ENCODE data around the gene MYH7.
A peak's percentile ranks its signal among the peaks of the same experiment; 100 is the strongest.

The MYH7 gene

GRCh38 chr14:23446291-23446851, 10.9 kb upstream of the MYH7 start:
- Histone ChIP-seq H3K4me3 (ENCODE audit: low read length) (no peak overlapping the region), H3K9ac (ENCODE audit: low read length) (no peak overlapping the region), H3K4me1 (ENCODE audit: control insufficient read depth, insufficient read depth, low read length) (no peaks in the 10 kb centered on the region), H3K27me3 (replicated peaks; ENCODE audit: control insufficient read depth, insufficient read depth, low read length) (peaks cover 40% of the 10 kb centered on the region), H3K9me3 (ENCODE audit: control insufficient read depth, low read length) (no peaks in the 10 kb centered on the region), H3K36me3 (ENCODE audit: control insufficient read depth, insufficient read depth, low read length, severe bottlenecking) (no peaks in the 10 kb centered on the region)
- DNase-seq (ENCODE audit: low read depth): peak; percentile 45

- Histone ChIP-seq H3K9ac (ENCODE audit: low read length) (no peak overlapping the region), H3K4me1 (ENCODE audit: control insufficient read depth, insufficient read depth, low read length) (no peaks in the 10 kb centered on the region)
- no peak for DNase-seq (ENCODE audit: low read depth)
These were observed 10.3 kb upstream of the MYH7 start for GRCh38 chr14:23445773-23446172.

GRCh38 chr14:23444314-23444713, 8.9 kb upstream of the MYH7 start:
- Histone ChIP-seq H3K9ac (ENCODE audit: low read length) (no peak overlapping the region), H3K4me1 (ENCODE audit: control insufficient read depth, insufficient read depth, low read length) (no peaks in the 10 kb centered on the region), H3K4me3 (ENCODE audit: low read length) (no peak overlapping the region), H3K9me3 (ENCODE audit: control insufficient read depth, low read length) (no peaks in the 10 kb centered on the region), H3K36me3 (ENCODE audit: control insufficient read depth, insufficient read depth, low read length, severe bottlenecking) (no peaks in the 10 kb centered on the region), H3K27me3 (replicated peaks; ENCODE audit: control insufficient read depth, insufficient read depth, low read length) (peaks cover 35% of the 10 kb centered on the region)
- no peak for DNase-seq (ENCODE audit: low read depth)

More at GRCh38 chr14:23445773-23446172, 10.3 kb upstream of the MYH7 start:
- H3K9me3 ChIP-seq (ENCODE audit: control insufficient read depth, low read length): no peaks in the 10 kb centered on the region
- peaks cover 36% of the 10 kb centered on the region for H3K27me3 ChIP-seq (replicated peaks; ENCODE audit: control insufficient read depth, insufficient read depth, low read length)
- no peak overlapping the region for H3K4me3 ChIP-seq (ENCODE audit: low read length)
- no peaks in the 10 kb centered on the region for H3K36me3 ChIP-seq (ENCODE audit: control insufficient read depth, insufficient read depth, low read length, severe bottlenecking)

GRCh38 chr14:23443881-23444280, 8.4 kb upstream of the MYH7 start:
- H3K4me3 ChIP-seq (ENCODE audit: low read length): no peak overlapping the region

GRCh38 chr14:23443411-23443812, 8.0 kb upstream of the MYH7 start:
- Histone ChIP-seq H3K4me3 (ENCODE audit: low read length) (no peak overlapping the region), H3K27me3 (replicated peaks; ENCODE audit: control insufficient read depth, insufficient read depth, low read length) (peaks cover 27% of the 10 kb centered on the region), H3K9ac (ENCODE audit: low read length) (no peak overlapping the region), H3K4me1 (ENCODE audit: control insufficient read depth, insufficient read depth, low read length) (no peaks in the 10 kb centered on the region), H3K9me3 (ENCODE audit: control insufficient read depth, low read length) (no peaks in the 10 kb centered on the region), H3K36me3 (ENCODE audit: control insufficient read depth, insufficient read depth, low read length, severe bottlenecking) (no peaks in the 10 kb centered on the region)
- no peak for DNase-seq (ENCODE audit: low read depth)

More at GRCh38 chr14:23443881-23444280, 8.4 kb upstream of the MYH7 start:
- no peaks in the 10 kb centered on the region for H3K4me1 ChIP-seq (ENCODE audit: control insufficient read depth, insufficient read depth, low read length)
- H3K36me3 ChIP-seq (ENCODE audit: control insufficient read depth, insufficient read depth, low read length, severe bottlenecking): no peaks in the 10 kb centered on the region
- DNase-seq (ENCODE audit: low read depth): no peak
- H3K27me3 ChIP-seq (replicated peaks; ENCODE audit: control insufficient read depth, insufficient read depth, low read length): peaks cover 32% of the 10 kb centered on the region
- H3K9me3 ChIP-seq (ENCODE audit: control insufficient read depth, low read length): no peaks in the 10 kb centered on the region
- H3K9ac ChIP-seq (ENCODE audit: low read length): no peak overlapping the region

- Histone ChIP-seq H3K9ac (ENCODE audit: low read length) (no peak overlapping the region), H3K4me3 (ENCODE audit: low read length) (no peak overlapping the region), H3K36me3 (ENCODE audit: control insufficient read depth, insufficient read depth, low read length, severe bottlenecking) (no peaks in the 10 kb centered on the region), H3K4me1 (ENCODE audit: control insufficient read depth, insufficient read depth, low read length) (no peaks in the 10 kb centered on the region), H3K9me3 (ENCODE audit: control insufficient read depth, low read length) (no peaks in the 10 kb centered on the region), H3K27me3 (replicated peaks; ENCODE audit: control insufficient read depth, insufficient read depth, low read length) (peaks cover 27% of the 10 kb centered on the region)
- DNase-seq (ENCODE audit: low read depth): no peak
These were observed 7.4 kb upstream of the MYH7 start for GRCh38 chr14:23442721-23443356.

GRCh38 chr14:23441076-23441475, 5.6 kb upstream of the MYH7 start:
- Histone ChIP-seq H3K36me3 (ENCODE audit: control insufficient read depth, insufficient read depth, low read length, severe bottlenecking) (no peaks in the 10 kb centered on the region), H3K4me1 (ENCODE audit: control insufficient read depth, insufficient read depth, low read length) (no peaks in the 10 kb centered on the region), H3K9ac (ENCODE audit: low read length) (no peak overlapping the region), H3K27me3 (replicated peaks; ENCODE audit: control insufficient read depth, insufficient read depth, low read length) (peaks cover 27% of the 10 kb centered on the region), H3K4me3 (ENCODE audit: low read length) (no peak overlapping the region), H3K9me3 (ENCODE audit: control insufficient read depth, low read length) (no peaks in the 10 kb centered on the region)
- DNase-seq (ENCODE audit: low read depth): no peak

GRCh38 chr14:23439107-23439835, 3.8 kb upstream of the MYH7 start:
- DNase-seq (ENCODE audit: low read depth): no peak
- Histone ChIP-seq H3K27me3 (replicated peaks; ENCODE audit: control insufficient read depth, insufficient read depth, low read length) (peaks cover 39% of the 10 kb centered on the region), H3K4me3 (ENCODE audit: low read length) (no peak overlapping the region), H3K9me3 (ENCODE audit: control insufficient read depth, low read length) (no peaks in the 10 kb centered on the region), H3K9ac (ENCODE audit: low read length) (no peak overlapping the region), H3K36me3 (ENCODE audit: control insufficient read depth, insufficient read depth, low read length, severe bottlenecking) (no peaks in the 10 kb centered on the region), H3K4me1 (ENCODE audit: control insufficient read depth, insufficient read depth, low read length) (no peaks in the 10 kb centered on the region)

- Histone ChIP-seq H3K9ac (ENCODE audit: low read length) (no peak overlapping the region), H3K9me3 (ENCODE audit: control insufficient read depth, low read length) (no peaks in the 10 kb centered on the region), H3K4me3 (ENCODE audit: low read length) (no peak overlapping the region), H3K4me1 (ENCODE audit: control insufficient read depth, insufficient read depth, low read length) (no peaks in the 10 kb centered on the region), H3K27me3 (replicated peaks; ENCODE audit: control insufficient read depth, insufficient read depth, low read length) (peaks cover 41% of the 10 kb centered on the region), H3K36me3 (ENCODE audit: control insufficient read depth, insufficient read depth, low read length, severe bottlenecking) (no peaks in the 10 kb centered on the region)
- DNase-seq (ENCODE audit: low read depth): no peak
These were observed 2.9 kb upstream of the MYH7 start for GRCh38 chr14:23438101-23438971.

- H3K36me3 ChIP-seq (ENCODE audit: control insufficient read depth, insufficient read depth, low read length, severe bottlenecking): no peaks in the 10 kb centered on the region
- H3K4me1 ChIP-seq (ENCODE audit: control insufficient read depth, insufficient read depth, low read length): no peaks in the 10 kb centered on the region
- no peak for DNase-seq (ENCODE audit: low read depth)
- no peaks in the 10 kb centered on the region for H3K9me3 ChIP-seq (ENCODE audit: control insufficient read depth, low read length)
- no peak overlapping the region for H3K9ac ChIP-seq (ENCODE audit: low read length)
- peaks cover 39% of the 10 kb centered on the region for H3K27me3 ChIP-seq (replicated peaks; ENCODE audit: control insufficient read depth, insufficient read depth, low read length)
- no peak overlapping the region for H3K4me3 ChIP-seq (ENCODE audit: low read length)
These were observed 2.0 kb upstream of the MYH7 start for GRCh38 chr14:23437133-23438100.

Measured in adipocyte (in vitro differentiated cells).